RWPE2 (cell line): Measurements from ENCODE around the gene ALDH18A1.

Source experiments
- ATAC-seq: fragments of 200-7000 bp; cut with Tn5 transposase; 3 replicates; pipeline ENCODE4 v1.9.1; 2021; ENCODE audit warnings: low read depth
- DNase-seq: peaks from one replicate; pipeline ENCODE4 v3.0.0-alpha.2; 2020; ENCODE audit warnings: low spot score
- H3K27ac ChIP-seq: fragments of 450-650 bp; 2 replicates; pipeline ENCODE4 v1.5.1; 2017; ENCODE audit warnings: mild to moderate bottlenecking; ENCODE audit not compliant: poor library complexity, severe bottlenecking
- H3K27me3 ChIP-seq: fragments of 250-450 bp; sonication (Bioruptor Pico); 2 replicates; pipeline ENCODE4 v1.5.1; 2021; ENCODE audit warnings: mild to moderate bottlenecking, moderate library complexity; ENCODE audit not compliant: insufficient read depth, poor library complexity, severe bottlenecking
- H3K36me3 ChIP-seq: fragments of 250-450 bp; sonication (Bioruptor Pico); 2 replicates; pipeline ENCODE4 v1.5.1; 2020; ENCODE audit warnings: low read depth, mild to moderate bottlenecking, moderate library complexity
- H3K4me1 ChIP-seq: fragments of 250-450 bp; sonication (Bioruptor Pico); 2 replicates; pipeline ENCODE4 v1.5.1; 2021; ENCODE audit warnings: mild to moderate bottlenecking, moderate library complexity; ENCODE audit not compliant: insufficient read depth, poor library complexity, severe bottlenecking
- H3K4me3 ChIP-seq: fragments of 250-450 bp; sonication (Bioruptor Pico); 2 replicates; pipeline ENCODE4 v1.5.1; 2021; ENCODE audit warnings: mild to moderate bottlenecking, moderate library complexity; ENCODE audit not compliant: severe bottlenecking
- H3K9me3 ChIP-seq: fragments of 250-450 bp; sonication (Bioruptor Pico); 2 replicates; pipeline ENCODE4 v1.5.1; 2021; ENCODE audit warnings: mild to moderate bottlenecking, moderate library complexity; ENCODE audit not compliant: severe bottlenecking
- CTCF ChIP-seq: fragments of 450-650 bp; IDR thresholded peaks from one replicate; pipeline ENCODE4 v1.5.1; 2017; ENCODE audit warnings: mild to moderate bottlenecking, moderate library complexity; ENCODE audit not compliant: poor library complexity, severe bottlenecking

ALDH18A1 gene

GRCh38 chr10:95693668-95694534 lies 37.4 kb upstream of the ALDH18A1 start, which contains the start of gene TCTN3:
TCTN3 (minus strand) TSS chr10:95693927; CDS start chr10:95693899, 28 bp downstream.
- DNase-seq (peak; percentile 98), ATAC-seq (peak; percentile 99)
- peak within 1 kb of the TSS; percentile 58 for H3K4me3 ChIP-seq
- TF ChIP-seq CTCF, result peak; percentile 99
- no peak within 1 kb of the TSS for H3K27ac ChIP-seq
- H3K4me1 ChIP-seq, result peaks cover 3% of the 10 kb centered on the region
- H3K36me3 ChIP-seq, result peaks cover 34% of the 10 kb centered on the region
- H3K9me3 ChIP-seq, result no peaks in the 10 kb centered on the region
- no peaks in the 10 kb centered on the region for H3K27me3 ChIP-seq

- ATAC-seq, result peak; percentile 4; the same call in 2 of the 3 replicates
Observed at GRCh38 chr10:95693071-95693667, 36.7 kb upstream of the ALDH18A1 start.

GRCh38 chr10:95691281-95691680 lies 34.8 kb upstream of the ALDH18A1 start:
- H3K36me3 ChIP-seq, result peaks cover 58% of the 10 kb centered on the region

More at GRCh38 chr10:95693071-95693667, 36.7 kb upstream of the ALDH18A1 start:
- DNase-seq, result no peak
- Histone ChIP-seq H3K4me1 (peaks cover 3% of the 10 kb centered on the region), H3K27ac (no peak overlapping the region), H3K36me3 (peaks cover 41% of the 10 kb centered on the region), H3K9me3 (no peaks in the 10 kb centered on the region), H3K4me3 (peak overlapping the region; percentile 58), H3K27me3 (no peaks in the 10 kb centered on the region)
- no peak for TF ChIP-seq CTCF

GRCh38 chr10:95688648-95689047 lies 32.1 kb upstream of the ALDH18A1 start:
- H3K27ac ChIP-seq, result no peak overlapping the region
- DNase-seq (no peak), ATAC-seq (no peak)
- H3K4me1 ChIP-seq, result peaks cover 3% of the 10 kb centered on the region
- H3K36me3 ChIP-seq, result peaks cover 84% of the 10 kb centered on the region
- no peaks in the 10 kb centered on the region for H3K9me3 ChIP-seq
- peak; percentile 4 for TF ChIP-seq CTCF
- no peaks in the 10 kb centered on the region for H3K27me3 ChIP-seq
- H3K4me3 ChIP-seq, result no peak overlapping the region

More at GRCh38 chr10:95691281-95691680, 34.8 kb upstream of the ALDH18A1 start:
- Histone ChIP-seq H3K27ac (no peak overlapping the region), H3K9me3 (no peaks in the 10 kb centered on the region), H3K4me1 (peaks cover 3% of the 10 kb centered on the region), H3K4me3 (no peak overlapping the region), H3K27me3 (no peaks in the 10 kb centered on the region)
- TF ChIP-seq CTCF, result no peak
- ATAC-seq, result no peak
- DNase-seq, result no peak
